COR-L47 (cell line): ENCODE measurements around the gene RIMS3.

ENCODE experiments used
- DNase-seq: peaks from one replicate; lab custom pipeline; 2025; lab: John Stamatoyannopoulos, UW

The RIMS3 gene

GRCh38 chr1:40691538-40692428, 26.3 kb upstream of the RIMS3 start, which contains the start of gene NFYC:
Gene NFYC, plus strand, starts transcription at chr1:40691704. Its CDS starts 47,140 bp downstream, at chr1:40738844.
- peak; percentile 99 for DNase-seq

- DNase-seq = no peak
These were observed 25.5 kb upstream of the RIMS3 start for GRCh38 chr1:40690771-40691537.

- DNase-seq = no peak
These were observed 24.3 kb upstream of the RIMS3 start for GRCh38 chr1:40689737-40690136.

GRCh38 chr1:40687661-40688060, 22.2 kb upstream of the RIMS3 start:
- DNase-seq = no peak

- DNase-seq = no peak
These were observed 21.6 kb upstream of the RIMS3 start for GRCh38 chr1:40687059-40687458.

- DNase-seq = no peak
These were observed 19.2 kb upstream of the RIMS3 start for GRCh38 chr1:40684669-40685068.

- DNase-seq = no peak
These were observed 13.9 kb upstream of the RIMS3 start for GRCh38 chr1:40679165-40679953.

- no peak for DNase-seq
These were observed 11.0 kb upstream of the RIMS3 start for GRCh38 chr1:40676501-40676900.

- no peak for DNase-seq
These were observed 8.0 kb upstream of the RIMS3 start for GRCh38 chr1:40673452-40673851.

GRCh38 chr1:40668769-40669525, 3.5 kb upstream of the RIMS3 start:
- peak; percentile 90 for DNase-seq

GRCh38 chr1:40664791-40665190, 691 bp downstream of the RIMS3 start:
- no peak for DNase-seq

GRCh38 chr1:40664167-40664537, 1.3 kb downstream of the RIMS3 start:
- peak; percentile 33 for DNase-seq

- DNase-seq = peak; percentile 5
These were observed 1.9 kb downstream of the RIMS3 start for GRCh38 chr1:40663324-40664166.

- DNase-seq = no peak
These were observed 2.6 kb downstream of the RIMS3 start for GRCh38 chr1:40662864-40663263.

- no peak for DNase-seq
These were observed 3.3 kb downstream of the RIMS3 start for GRCh38 chr1:40662151-40662550.

- DNase-seq = no peak
These were observed 3.8 kb downstream of the RIMS3 start for GRCh38 chr1:40661678-40662077.

- no peak for DNase-seq
These were observed 5.9 kb downstream of the RIMS3 start for GRCh38 chr1:40659649-40659947.

GRCh38 chr1:40658751-40659648, 6.5 kb downstream of the RIMS3 start:
- DNase-seq = no peak

GRCh38 chr1:40657046-40657445, 8.4 kb downstream of the RIMS3 start:
- DNase-seq = no peak
